SU-DHL-6 (cell line): Measurements from ENCODE around the gene AKAP8L.

Source experiments
- H2AFZ ChIP-seq: fragments of 200-600 bp; sonication (generic); 2 replicates; pipeline ENCODE4 v1.6.1; 2014; ENCODE audit warnings: low read depth, mild to moderate bottlenecking, moderate library complexity, mixed read lengths, antibody characterized with exemption, low read length; ENCODE audit not compliant: severe bottlenecking
- H3F3A ChIP-seq: fragments of 200-600 bp; shearing (Covaris generic); 2 replicates; pipeline ENCODE4 v1.6.0; 2016; ENCODE audit warnings: antibody characterized with exemption, mild to moderate bottlenecking; ENCODE audit not compliant: insufficient read depth
- H3K27ac ChIP-seq: fragments of 200-600 bp; sonication (generic); 2 replicates; pipeline ENCODE4 v1.5.1; 2016; ENCODE audit warnings: low read depth, mild to moderate bottlenecking, low read length, moderate library complexity, mixed read lengths
- H3K27me3 ChIP-seq: fragments of 200-600 bp; sonication (generic), shearing (Covaris generic); 2 replicates; pipeline ENCODE4 v1.6.0; 2014; ENCODE audit warnings: mild to moderate bottlenecking, low read length
- H3K36me3 ChIP-seq: fragments of 200-600 bp; sonication (generic); 2 replicates; pipeline ENCODE4 v1.6.1; 2014; ENCODE audit warnings: mild to moderate bottlenecking, low read length, mixed read lengths
- H3K4me2 ChIP-seq: fragments of 300-600, 200-600 bp; shearing (Covaris generic), sonication (generic); 2 replicates; pipeline ENCODE4 v1.6.0; 2014; ENCODE audit warnings: low read length, low read depth, mild to moderate bottlenecking; ENCODE audit not compliant: poor library complexity, severe bottlenecking
- H3K4me3 ChIP-seq: fragments of 200-600 bp; sonication (generic); 2 replicates; pipeline ENCODE4 v1.5.1; 2014; ENCODE audit warnings: antibody characterized with exemption, low read length, mild to moderate bottlenecking, mixed read lengths; ENCODE audit not compliant: insufficient read depth, poor library complexity, severe bottlenecking
- H3K79me2 ChIP-seq: fragments of 200-600 bp; sonication (generic); 2 replicates; pipeline ENCODE4 v1.6.1; 2014; ENCODE audit warnings: mild to moderate bottlenecking, low read length, moderate library complexity; ENCODE audit not compliant: insufficient read depth
- H3K9ac ChIP-seq: fragments of 200-600 bp; sonication (generic); 2 replicates; pipeline ENCODE4 v1.7.0; 2014; ENCODE audit warnings: mild to moderate bottlenecking, low read length
- H3K9me2 ChIP-seq: fragments of 200-600 bp; sonication (generic); replicated peaks from 2 replicates; pipeline ENCODE4 v1.6.1; 2014; ENCODE audit warnings: low read length; ENCODE audit not compliant: insufficient read depth
- H3K9me3 ChIP-seq: fragments of 200-600 bp; sonication (generic); 2 replicates; pipeline ENCODE4 v1.6.1; 2014; ENCODE audit warnings: low read length, mixed read lengths; ENCODE audit not compliant: insufficient read depth
- H4K20me1 ChIP-seq: fragments of 200-600 bp; sonication (generic); 2 replicates; pipeline ENCODE4 v1.6.1; 2014; ENCODE audit warnings: low read depth, mild to moderate bottlenecking, antibody characterized with exemption, low read length, moderate library complexity, mixed read lengths
- CTCF ChIP-seq: fragments of 200-600 bp; sonication (generic); IDR thresholded peaks from one replicate; pipeline ENCODE4 v1.5.1; 2017; ENCODE audit warnings: antibody characterized with exemption, mild to moderate bottlenecking, low read length, moderate library complexity; ENCODE audit not compliant: insufficient read depth, poor library complexity, severe bottlenecking
- EZH2phosphoT487 ChIP-seq: fragments of 200-600 bp; sonication (generic), shearing (Covaris generic); conservative IDR thresholded peaks from 2 replicates; pipeline ENCODE4 v1.6.1; 2018; ENCODE audit warnings: mild to moderate bottlenecking, antibody characterized with exemption, low read length, moderate library complexity, mixed read lengths

Gene AKAP8L

DNA sequence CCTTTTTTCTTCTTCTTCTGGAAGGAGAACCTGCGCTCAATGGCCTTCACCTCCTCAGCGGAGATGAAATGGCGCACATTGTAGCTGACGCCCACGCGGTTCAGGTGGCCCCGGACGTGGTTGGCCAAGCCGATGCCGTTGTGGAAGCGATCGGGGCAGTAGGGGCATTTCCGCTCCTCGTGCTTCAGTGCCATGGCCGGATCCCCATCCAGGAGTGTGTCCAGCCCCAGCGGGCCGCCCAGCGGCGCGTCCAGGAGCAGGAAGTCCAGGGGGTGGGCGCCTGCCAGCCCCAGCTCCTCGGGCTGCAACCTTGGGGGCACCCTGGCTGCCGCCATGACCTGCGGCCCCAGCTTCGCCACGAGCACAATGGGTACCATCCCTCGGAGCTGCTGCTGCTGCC lies 19.8 kb upstream of the AKAP8L start:
- Histone ChIP-seq H4K20me1 (no peaks in the 10 kb centered on the region), H3K9ac (no peak overlapping the region), H3K79me2 (no peaks in the 10 kb centered on the region), H3K9me2 (no peaks in the 10 kb centered on the region), H3K4me3 (no peak overlapping the region), H3K27ac (no peak overlapping the region), H3K9me3 (no peaks in the 10 kb centered on the region), H3F3A (no peaks in the 10 kb centered on the region), H2AFZ (no peak overlapping the region), H3K4me2 (no peak overlapping the region), H3K27me3 (no peaks in the 10 kb centered on the region), H3K36me3 (no peaks in the 10 kb centered on the region)
- TF ChIP-seq EZH2phosphoT487 (no peak), CTCF (no peak)

- Histone ChIP-seq H3K9me3 (no peaks in the 10 kb centered on the region), H3F3A (no peaks in the 10 kb centered on the region), H3K4me2 (no peak overlapping the region), H3K27me3 (no peaks in the 10 kb centered on the region), H3K9ac (no peak overlapping the region), H3K9me2 (no peaks in the 10 kb centered on the region), H3K79me2 (no peaks in the 10 kb centered on the region), H2AFZ (no peak overlapping the region), H4K20me1 (no peaks in the 10 kb centered on the region), H3K36me3 (no peaks in the 10 kb centered on the region), H3K4me3 (no peak overlapping the region), H3K27ac (no peak overlapping the region)
- TF ChIP-seq EZH2phosphoT487 (no peak), CTCF (no peak)
Measured at GRCh38 chr19:15438124-15438496, 19.3 kb upstream of the AKAP8L start.

GRCh38 chr19:15437355-15438123 lies 18.8 kb upstream of the AKAP8L start:
- no peaks in the 10 kb centered on the region for H3K9me2 ChIP-seq
- H3K36me3 ChIP-seq: no peaks in the 10 kb centered on the region
- H3K27me3 ChIP-seq: no peaks in the 10 kb centered on the region
- no peak overlapping the region for H3K27ac ChIP-seq
- no peaks in the 10 kb centered on the region for H3F3A ChIP-seq
- no peak overlapping the region for H3K9ac ChIP-seq
- no peaks in the 10 kb centered on the region for H3K79me2 ChIP-seq
- no peak overlapping the region for H3K4me3 ChIP-seq
- TF ChIP-seq CTCF (no peak), EZH2phosphoT487 (no peak)
- no peak overlapping the region for H2AFZ ChIP-seq
- H4K20me1 ChIP-seq: no peaks in the 10 kb centered on the region
- no peak overlapping the region for H3K4me2 ChIP-seq
- no peaks in the 10 kb centered on the region for H3K9me3 ChIP-seq
